ENCODE results near the gene GID8.

The GID8 gene

GRCh38 chr20:62983210-62983609 lies 45.3 kb downstream of the GID8 start:
- no peak for TF ChIP-seq EZH2phosphoT487 (IDR thresholded peaks at IDR 0.05; ENCODE audit: borderline replicate concordance, low read length)
- no peak for TF ChIP-seq CTCF (IDR thresholded peaks at IDR 0.05; ENCODE audit: low read depth, low read length, poor library complexity, severe bottlenecking)
- H3K4me3 ChIP-seq (ENCODE audit: low read length): no peak overlapping the region
- no peak overlapping the region for H3K4me2 ChIP-seq (ENCODE audit: low read length)
- no peaks in the 10 kb centered on the region for H3K36me3 ChIP-seq (ENCODE audit: control insufficient read depth, low read length)
- H3K27me3 ChIP-seq (ENCODE audit: control insufficient read depth, low read length): peaks cover 49% of the 10 kb centered on the region
- H4K20me1 ChIP-seq (ENCODE audit: control insufficient read depth, insufficient read depth, low read depth, low read length): no peaks in the 10 kb centered on the region
- H3K4me1 ChIP-seq (ENCODE audit: control insufficient read depth, low read length): peaks cover 49% of the 10 kb centered on the region
- no peaks in the 10 kb centered on the region for H3K79me2 ChIP-seq (ENCODE audit: control insufficient read depth, low read length)
- H3K9me2 ChIP-seq (replicated peaks; ENCODE audit: control insufficient read depth, low read length): no peaks in the 10 kb centered on the region
- no peaks in the 10 kb centered on the region for H3F3A ChIP-seq (ENCODE audit: control insufficient read depth, insufficient read depth)
- no peak overlapping the region for H3K27ac ChIP-seq (ENCODE audit: low read depth, low read length)
- no peaks in the 10 kb centered on the region for H3K9me3 ChIP-seq (ENCODE audit: control insufficient read depth, insufficient read depth, low read length)

GRCh38 chr20:62984666-62985443 lies 46.9 kb downstream of the GID8 start:
- Histone ChIP-seq H3K4me1 (ENCODE audit: control insufficient read depth, low read length) (peaks cover 32% of the 10 kb centered on the region), H3F3A (ENCODE audit: control insufficient read depth, insufficient read depth) (no peaks in the 10 kb centered on the region), H3K36me3 (ENCODE audit: control insufficient read depth, low read length) (no peaks in the 10 kb centered on the region), H3K9me3 (ENCODE audit: control insufficient read depth, insufficient read depth, low read length) (no peaks in the 10 kb centered on the region), H3K4me3 (ENCODE audit: low read length) (no peak overlapping the region), H3K79me2 (ENCODE audit: control insufficient read depth, low read length) (no peaks in the 10 kb centered on the region), H4K20me1 (ENCODE audit: control insufficient read depth, insufficient read depth, low read depth, low read length) (no peaks in the 10 kb centered on the region), H3K9me2 (replicated peaks; ENCODE audit: control insufficient read depth, low read length) (no peaks in the 10 kb centered on the region), H3K27me3 (ENCODE audit: control insufficient read depth, low read length) (peaks cover 40% of the 10 kb centered on the region), H3K4me2 (ENCODE audit: low read length) (no peak overlapping the region), H3K27ac (ENCODE audit: low read depth, low read length) (no peak overlapping the region)
- TF ChIP-seq EZH2phosphoT487 (IDR thresholded peaks at IDR 0.05; ENCODE audit: borderline replicate concordance, low read length) (no peak), CTCF (IDR thresholded peaks at IDR 0.05; ENCODE audit: low read depth, low read length, poor library complexity, severe bottlenecking) (no peak)

GRCh38 chr20:62985444-62985778 lies 47.5 kb downstream of the GID8 start:
- H3K4me1 ChIP-seq (ENCODE audit: control insufficient read depth, low read length): peaks cover 27% of the 10 kb centered on the region
- H3F3A ChIP-seq (ENCODE audit: control insufficient read depth, insufficient read depth): no peaks in the 10 kb centered on the region
- peaks cover 34% of the 10 kb centered on the region for H3K27me3 ChIP-seq (ENCODE audit: control insufficient read depth, low read length)
- H3K9me2 ChIP-seq (replicated peaks; ENCODE audit: control insufficient read depth, low read length): no peaks in the 10 kb centered on the region
- TF ChIP-seq EZH2phosphoT487 (IDR thresholded peaks at IDR 0.05; ENCODE audit: borderline replicate concordance, low read length) (no peak), CTCF (IDR thresholded peaks at IDR 0.05; ENCODE audit: low read depth, low read length, poor library complexity, severe bottlenecking) (no peak)
- H3K27ac ChIP-seq (ENCODE audit: low read depth, low read length): no peak overlapping the region
- H3K4me2 ChIP-seq (ENCODE audit: low read length): no peak overlapping the region
- no peaks in the 10 kb centered on the region for H3K9me3 ChIP-seq (ENCODE audit: control insufficient read depth, insufficient read depth, low read length)
- no peaks in the 10 kb centered on the region for H3K36me3 ChIP-seq (ENCODE audit: control insufficient read depth, low read length)
- no peaks in the 10 kb centered on the region for H4K20me1 ChIP-seq (ENCODE audit: control insufficient read depth, insufficient read depth, low read depth, low read length)
- H3K4me3 ChIP-seq (ENCODE audit: low read length): no peak overlapping the region
- H3K79me2 ChIP-seq (ENCODE audit: control insufficient read depth, low read length): no peaks in the 10 kb centered on the region
